HUES6 (cell line): ENCODE measurements around the gene RIN3.

Experiments used
- H3K27ac ChIP-seq: 2 replicates; pipeline ENCODE4 v1.7.0; 2013; ENCODE audit warnings: low read depth, mild to moderate bottlenecking, low read length, inconsistent platforms
- H3K27me3 ChIP-seq: 2 replicates; pipeline ENCODE4 v1.6.1; 2013; ENCODE audit warnings: low read length; ENCODE audit not compliant: control insufficient read depth, insufficient read depth
- H3K36me3 ChIP-seq: 2 replicates; pipeline ENCODE4 v1.6.1; 2013; ENCODE audit warnings: low read length; ENCODE audit not compliant: control insufficient read depth, insufficient read depth
- H3K4me1 ChIP-seq: 2 replicates; pipeline ENCODE4 v1.6.1; 2013; ENCODE audit warnings: low read length; ENCODE audit not compliant: control insufficient read depth, insufficient read depth
- H3K4me3 ChIP-seq: 2 replicates; pipeline ENCODE4 v1.5.1; 2013; ENCODE audit warnings: low read depth, low read length
- H3K9ac ChIP-seq: one replicate; pipeline ENCODE4 v1.6.1; 2013; ENCODE audit warnings: mild to moderate bottlenecking, low read length
- H3K9me3 ChIP-seq: 2 replicates; pipeline ENCODE4 v1.6.1; 2013; ENCODE audit warnings: low read depth, low read length; ENCODE audit not compliant: control insufficient read depth, insufficient read depth

RIN3 gene

DNA sequence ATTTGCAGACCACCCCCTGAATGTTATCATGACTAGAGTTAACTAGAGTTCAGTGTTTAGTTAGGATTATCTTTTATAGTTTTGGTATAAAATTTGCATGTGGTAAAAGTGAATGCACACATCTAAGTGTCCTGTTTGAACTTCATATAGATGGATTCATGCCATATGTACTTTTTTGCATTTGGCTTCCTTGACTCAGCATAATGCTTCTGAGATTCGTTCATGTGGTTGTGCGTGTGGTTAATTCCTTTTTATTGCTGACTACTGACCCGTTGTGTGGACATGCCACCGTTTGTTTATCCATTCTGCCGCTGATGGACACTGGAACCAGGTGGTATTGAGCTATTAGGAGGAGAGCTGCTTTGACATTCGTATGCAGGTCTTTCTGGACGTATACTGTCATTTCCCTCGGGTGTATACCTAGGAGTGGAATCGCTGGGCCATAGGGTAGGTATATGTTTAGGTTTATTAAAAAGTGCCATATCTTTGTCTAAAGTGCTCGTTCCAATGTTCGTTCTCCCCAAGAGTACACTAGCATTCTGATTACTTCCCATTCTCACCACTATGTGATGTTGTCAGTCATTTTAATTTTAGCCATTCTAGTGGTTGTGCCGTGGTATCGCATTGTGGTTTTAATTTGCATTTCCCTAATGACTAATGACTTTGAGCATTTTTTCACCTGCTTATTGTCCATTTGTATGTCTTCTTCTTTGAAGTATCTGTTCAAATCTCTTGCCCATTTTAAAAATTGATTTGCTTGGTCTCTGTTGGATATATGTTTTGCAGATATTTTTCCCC lies 37.7 kb downstream of the RIN3 start:
- Histone ChIP-seq H3K27ac (no peak overlapping the region), H3K9ac (no peak overlapping the region), H3K9me3 (no peaks in the 10 kb centered on the region), H3K4me1 (no peaks in the 10 kb centered on the region; the same call in 1 of the 2 replicates), H3K27me3 (no peaks in the 10 kb centered on the region), H3K4me3 (no peak overlapping the region), H3K36me3 (no peaks in the 10 kb centered on the region)

DNA sequence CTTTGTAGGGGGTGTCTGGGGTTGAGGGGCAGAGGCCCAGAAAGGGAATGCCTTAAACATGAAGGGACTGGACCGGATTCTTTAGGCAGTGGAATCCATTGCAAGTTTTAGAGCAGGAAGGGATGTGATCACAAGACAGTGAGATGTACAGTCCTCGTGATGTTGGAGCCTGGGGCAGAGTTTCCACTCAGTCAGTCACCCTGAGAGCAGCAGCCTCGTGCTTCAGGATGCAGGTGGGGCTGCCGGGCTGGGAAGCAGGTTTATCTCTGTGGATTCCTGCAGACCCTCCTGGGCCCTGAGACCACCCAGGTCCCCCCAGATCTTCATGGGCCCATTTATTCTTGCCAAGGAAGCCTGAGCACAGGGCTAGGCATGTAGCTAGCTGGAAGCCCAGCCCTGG lies 38.5 kb downstream of the RIN3 start:
- Histone ChIP-seq H3K4me1 (no peaks in the 10 kb centered on the region; the same call in 1 of the 2 replicates), H3K4me3 (no peak overlapping the region), H3K36me3 (no peaks in the 10 kb centered on the region), H3K9me3 (no peaks in the 10 kb centered on the region), H3K27me3 (no peaks in the 10 kb centered on the region), H3K9ac (no peak overlapping the region), H3K27ac (no peak overlapping the region)

DNA sequence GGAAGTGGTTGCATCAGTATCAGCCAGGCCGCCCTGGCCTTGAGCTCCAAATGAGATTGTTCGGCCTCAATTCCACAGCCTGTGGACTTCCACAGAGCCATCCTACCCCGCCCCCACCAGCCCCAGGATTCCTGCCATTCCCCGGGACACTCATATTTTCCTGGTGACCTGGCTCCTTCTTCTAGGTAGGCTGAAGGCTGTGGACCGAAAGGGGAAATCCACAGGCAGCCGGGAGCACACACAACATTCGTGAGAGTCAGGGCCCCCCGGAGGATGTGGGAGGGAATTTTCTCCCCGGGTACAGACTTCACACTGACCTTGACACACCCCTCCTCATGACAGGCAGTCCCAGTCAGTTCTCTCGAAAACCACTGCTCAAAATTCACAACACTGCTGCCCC lies 39.9 kb downstream of the RIN3 start:
- Histone ChIP-seq H3K27ac (no peak overlapping the region), H3K9ac (no peak overlapping the region), H3K4me3 (no peak overlapping the region), H3K9me3 (no peaks in the 10 kb centered on the region), H3K27me3 (no peaks in the 10 kb centered on the region), H3K4me1 (no peaks in the 10 kb centered on the region; the same call in 1 of the 2 replicates), H3K36me3 (no peaks in the 10 kb centered on the region)

DNA sequence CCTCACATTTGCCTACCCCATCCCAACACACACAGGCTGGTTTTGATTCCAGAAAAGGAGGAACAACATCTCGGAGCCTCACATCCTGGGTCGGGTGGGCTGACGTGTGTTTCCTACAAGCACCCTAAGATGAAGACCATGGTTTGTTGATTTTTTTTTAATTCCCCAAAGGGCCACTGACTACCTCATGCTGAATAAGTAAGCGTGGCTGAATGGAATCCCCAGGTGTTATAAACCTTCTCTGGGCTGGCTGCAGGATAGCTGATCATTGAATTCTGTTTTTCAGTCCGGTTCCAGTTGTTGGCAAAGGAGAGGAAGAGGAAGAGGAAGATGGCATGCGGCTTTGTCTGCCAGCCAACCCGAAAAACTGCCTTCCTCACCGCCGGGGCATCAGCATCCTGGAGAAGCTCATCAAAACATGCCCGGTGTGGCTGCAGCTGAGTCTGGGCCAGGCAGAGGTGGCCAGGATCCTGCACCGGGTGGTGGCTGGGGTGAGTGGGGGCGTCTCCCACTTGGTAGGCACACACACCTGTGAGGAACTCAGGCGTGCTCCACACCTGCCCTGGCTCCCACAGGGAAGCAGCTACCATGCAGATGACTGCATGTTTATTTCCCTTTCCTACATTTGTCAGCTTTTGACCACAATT lies 42.0 kb downstream of the RIN3 start:
- no peak overlapping the region for H3K9ac ChIP-seq
- H3K27me3 ChIP-seq: no peaks in the 10 kb centered on the region
- no peak overlapping the region for H3K27ac ChIP-seq
- no peaks in the 10 kb centered on the region for H3K36me3 ChIP-seq
- no peaks in the 10 kb centered on the region for H3K4me1 ChIP-seq
- no peaks in the 10 kb centered on the region for H3K9me3 ChIP-seq
- no peak overlapping the region for H3K4me3 ChIP-seq

DNA sequence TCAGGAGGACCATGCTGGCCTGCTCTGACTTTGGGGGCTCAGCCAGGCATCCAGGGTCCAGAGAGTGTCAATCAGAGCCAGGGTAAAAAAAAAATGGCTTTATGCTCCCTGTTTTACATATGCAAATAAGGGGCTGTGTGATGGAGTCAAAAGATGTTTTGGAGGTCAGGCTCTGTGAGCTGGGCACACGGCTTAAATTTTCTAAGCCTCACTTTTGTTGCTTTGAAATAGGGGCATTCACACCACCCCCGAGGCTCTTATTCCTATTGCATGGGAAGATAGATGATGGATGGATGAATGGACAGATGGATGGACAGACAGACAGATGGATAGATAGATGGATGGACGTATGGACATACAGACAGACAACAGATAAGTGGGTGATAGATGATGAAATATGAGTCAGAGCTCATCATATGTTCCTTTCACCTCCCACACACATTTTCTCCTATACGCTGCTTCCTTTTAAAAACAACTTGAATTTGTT lies 42.7 kb downstream of the RIN3 start:
- H3K36me3 ChIP-seq: no peaks in the 10 kb centered on the region
- H3K27ac ChIP-seq: no peak overlapping the region
- H3K27me3 ChIP-seq: no peaks in the 10 kb centered on the region
- no peaks in the 10 kb centered on the region for H3K9me3 ChIP-seq
- no peak overlapping the region for H3K4me3 ChIP-seq
- H3K9ac ChIP-seq: no peak overlapping the region
- H3K4me1 ChIP-seq: no peaks in the 10 kb centered on the region

DNA sequence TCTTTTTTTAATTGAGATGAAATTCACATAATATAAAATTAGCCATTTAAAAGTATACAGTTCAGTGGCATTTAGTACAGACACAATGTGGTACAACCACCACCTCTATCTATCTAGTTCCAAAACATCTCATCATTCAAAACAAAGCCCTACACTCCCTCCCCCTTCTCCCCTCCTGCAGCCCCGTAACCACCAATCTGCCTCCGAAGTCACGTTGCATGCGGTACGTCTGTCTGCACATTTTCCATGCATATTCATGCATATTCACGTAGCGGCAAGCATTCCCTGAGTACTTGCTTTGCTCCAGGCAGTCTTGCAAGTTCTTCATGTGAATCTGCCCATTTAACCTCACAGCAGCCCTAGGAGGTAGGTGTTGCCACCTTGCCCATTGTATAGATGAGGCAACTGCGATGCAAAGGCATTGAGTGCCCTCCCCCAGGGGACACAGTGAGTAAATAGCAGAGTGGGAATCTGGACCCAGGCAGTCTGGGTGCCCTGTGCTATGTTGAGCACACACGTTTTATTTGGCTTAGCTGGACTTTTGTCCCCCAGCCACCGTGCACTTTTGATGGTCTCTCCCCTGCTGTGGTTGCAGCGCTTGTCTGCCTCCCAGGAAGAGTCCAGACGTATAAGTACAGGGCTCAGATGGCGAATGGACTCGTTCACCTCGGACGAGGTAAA lies 43.4 kb downstream of the RIN3 start:
- Histone ChIP-seq H3K27me3 (no peaks in the 10 kb centered on the region), H3K36me3 (no peaks in the 10 kb centered on the region), H3K27ac (no peak overlapping the region), H3K4me1 (no peaks in the 10 kb centered on the region), H3K4me3 (no peak overlapping the region), H3K9me3 (no peaks in the 10 kb centered on the region), H3K9ac (no peak overlapping the region)

DNA sequence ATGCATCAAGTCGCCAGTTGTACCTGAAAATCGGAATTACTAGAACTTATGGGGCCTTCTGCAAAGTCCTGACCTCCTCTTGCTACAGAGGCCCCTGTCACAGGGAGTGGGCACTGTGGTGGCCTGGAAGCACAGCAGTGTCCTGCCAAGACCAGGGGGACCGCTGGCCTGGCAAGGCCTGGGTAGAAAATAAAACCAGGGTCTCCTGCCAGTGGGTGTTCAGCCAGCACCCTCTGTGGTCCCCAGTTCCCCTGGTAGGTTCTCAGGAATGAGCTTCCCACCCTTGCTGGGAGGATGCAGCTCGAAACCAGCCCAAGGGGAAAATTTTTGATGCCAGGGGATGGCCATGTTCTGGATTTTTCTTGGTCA lies 43.9 kb downstream of the RIN3 start:
- H3K9ac ChIP-seq: no peak overlapping the region
- H3K9me3 ChIP-seq: no peaks in the 10 kb centered on the region
- no peaks in the 10 kb centered on the region for H3K36me3 ChIP-seq
- no peaks in the 10 kb centered on the region for H3K27me3 ChIP-seq
- no peak overlapping the region for H3K27ac ChIP-seq
- no peak overlapping the region for H3K4me3 ChIP-seq
- no peaks in the 10 kb centered on the region for H3K4me1 ChIP-seq

DNA sequence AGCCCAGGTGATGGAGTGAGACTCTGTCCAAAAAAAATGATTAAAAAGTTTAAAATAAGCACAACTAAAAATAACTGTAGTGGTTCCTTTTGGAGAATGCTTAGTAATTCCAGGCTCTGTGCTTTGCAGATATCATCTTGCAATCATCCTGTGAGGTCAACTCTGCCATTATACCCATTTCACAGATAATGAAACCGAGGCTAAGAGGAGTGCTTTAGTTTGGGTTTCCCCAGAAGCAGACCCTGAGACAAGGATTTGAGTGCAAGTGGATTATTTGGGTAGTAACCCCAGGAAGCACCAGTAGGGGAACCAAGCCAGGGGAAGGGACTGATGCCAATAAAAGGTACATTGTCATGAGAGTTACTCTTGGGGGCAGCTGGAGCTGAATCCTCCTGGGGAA lies 44.7 kb downstream of the RIN3 start:
- Histone ChIP-seq H3K36me3 (no peaks in the 10 kb centered on the region), H3K9ac (no peak overlapping the region), H3K4me1 (no peaks in the 10 kb centered on the region), H3K9me3 (no peaks in the 10 kb centered on the region), H3K27me3 (no peaks in the 10 kb centered on the region), H3K27ac (no peak overlapping the region), H3K4me3 (no peak overlapping the region)

DNA sequence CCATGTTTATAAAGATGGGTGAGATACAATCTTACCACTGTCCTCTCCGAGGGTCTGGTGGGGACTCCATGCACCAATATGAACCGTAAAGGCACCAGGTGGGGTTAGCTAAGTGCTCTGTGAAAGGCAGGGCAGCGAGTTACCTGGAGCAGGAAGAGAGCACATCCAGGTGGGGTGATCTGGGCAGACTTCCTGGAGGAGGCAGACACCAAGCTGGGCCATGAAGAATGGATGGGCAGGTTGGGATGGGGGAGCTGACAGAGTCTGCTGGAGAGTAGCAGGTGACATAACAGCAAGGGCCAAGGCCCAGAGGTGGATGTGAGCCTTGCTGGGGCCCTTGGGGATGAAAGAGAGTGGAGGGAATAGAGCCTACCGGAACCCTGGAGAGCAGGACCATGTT lies 45.9 kb downstream of the RIN3 start:
- H3K9me3 ChIP-seq: no peaks in the 10 kb centered on the region
- no peaks in the 10 kb centered on the region for H3K4me1 ChIP-seq
- H3K4me3 ChIP-seq: no peak overlapping the region
- H3K36me3 ChIP-seq: no peaks in the 10 kb centered on the region
- no peaks in the 10 kb centered on the region for H3K27me3 ChIP-seq
- no peak overlapping the region for H3K9ac ChIP-seq
- no peak overlapping the region for H3K27ac ChIP-seq

DNA sequence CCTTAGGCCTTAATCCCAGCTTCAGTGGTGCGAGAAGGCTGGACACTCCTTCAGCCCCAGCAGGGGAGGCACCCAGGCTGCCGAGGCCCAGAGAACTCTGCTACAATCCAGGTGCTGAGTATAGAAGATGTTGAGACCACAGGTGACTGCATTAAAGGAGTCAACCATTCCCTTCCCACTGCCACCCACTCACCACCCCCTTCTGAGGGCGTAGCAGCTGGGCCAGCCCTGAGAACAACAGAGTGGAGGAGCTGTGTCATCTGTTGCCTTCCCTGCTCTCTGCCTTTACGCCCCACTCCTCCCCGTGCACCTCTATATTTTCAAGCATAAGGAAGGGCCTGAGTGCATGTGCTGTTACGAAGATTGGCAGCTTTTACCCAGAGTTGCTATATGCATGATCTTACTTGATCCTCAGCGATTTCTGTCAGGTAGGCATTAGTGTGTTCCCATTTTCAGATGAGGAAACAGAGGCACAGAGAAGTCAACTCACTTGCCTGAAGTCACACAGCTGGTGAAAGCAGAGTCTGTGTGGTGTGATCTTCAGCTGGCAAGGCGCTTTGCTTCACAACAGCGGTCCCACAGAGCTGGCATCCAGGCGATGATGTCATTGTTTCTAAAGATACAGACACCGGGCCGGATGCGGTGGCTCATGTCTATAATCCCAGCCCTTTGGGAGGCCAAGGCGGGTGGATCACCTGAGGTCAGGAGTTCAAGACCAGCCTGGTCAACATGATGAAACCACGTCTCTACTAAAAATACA lies 46.7 kb downstream of the RIN3 start:
- no peaks in the 10 kb centered on the region for H3K27me3 ChIP-seq
- no peaks in the 10 kb centered on the region for H3K9me3 ChIP-seq
- no peak overlapping the region for H3K9ac ChIP-seq
- no peaks in the 10 kb centered on the region for H3K4me1 ChIP-seq
- H3K36me3 ChIP-seq: no peaks in the 10 kb centered on the region
- H3K4me3 ChIP-seq: no peak overlapping the region
- H3K27ac ChIP-seq: no peak overlapping the region
